ENCODE data around the gene CLMN.

DNA sequence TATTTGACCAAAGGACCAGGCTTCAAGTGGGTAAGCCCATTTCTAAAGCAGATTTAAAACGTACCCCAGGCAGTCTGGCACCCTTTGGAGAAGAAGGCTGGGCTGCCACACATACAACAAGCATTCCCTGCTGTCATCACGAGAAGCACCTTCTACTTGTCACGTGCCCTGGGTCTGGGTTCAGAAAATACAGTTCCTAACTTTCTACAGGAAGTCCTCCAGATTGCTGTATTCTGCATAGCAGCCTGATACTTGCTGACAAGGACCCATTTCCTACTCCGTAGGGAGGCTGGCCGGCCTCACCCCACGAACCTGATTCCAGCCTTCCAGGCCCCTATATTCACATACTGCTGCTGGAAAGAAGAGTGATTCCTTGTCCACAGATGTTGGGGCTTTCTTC, 7.4 kb downstream of the CLMN start:
- TF ChIP-seq EP300 (IDR thresholded peaks at IDR 0.05; ENCODE audit: borderline replicate concordance in 1 of 2, control insufficient read depth in 1 of 2, low read depth in 2 of 2, low read length in 2 of 2): no peak
- no peak for TF ChIP-seq CREB1 (IDR thresholded peaks at IDR 0.05; ENCODE audit: low read depth)
- TF ChIP-seq, protein P1, sequence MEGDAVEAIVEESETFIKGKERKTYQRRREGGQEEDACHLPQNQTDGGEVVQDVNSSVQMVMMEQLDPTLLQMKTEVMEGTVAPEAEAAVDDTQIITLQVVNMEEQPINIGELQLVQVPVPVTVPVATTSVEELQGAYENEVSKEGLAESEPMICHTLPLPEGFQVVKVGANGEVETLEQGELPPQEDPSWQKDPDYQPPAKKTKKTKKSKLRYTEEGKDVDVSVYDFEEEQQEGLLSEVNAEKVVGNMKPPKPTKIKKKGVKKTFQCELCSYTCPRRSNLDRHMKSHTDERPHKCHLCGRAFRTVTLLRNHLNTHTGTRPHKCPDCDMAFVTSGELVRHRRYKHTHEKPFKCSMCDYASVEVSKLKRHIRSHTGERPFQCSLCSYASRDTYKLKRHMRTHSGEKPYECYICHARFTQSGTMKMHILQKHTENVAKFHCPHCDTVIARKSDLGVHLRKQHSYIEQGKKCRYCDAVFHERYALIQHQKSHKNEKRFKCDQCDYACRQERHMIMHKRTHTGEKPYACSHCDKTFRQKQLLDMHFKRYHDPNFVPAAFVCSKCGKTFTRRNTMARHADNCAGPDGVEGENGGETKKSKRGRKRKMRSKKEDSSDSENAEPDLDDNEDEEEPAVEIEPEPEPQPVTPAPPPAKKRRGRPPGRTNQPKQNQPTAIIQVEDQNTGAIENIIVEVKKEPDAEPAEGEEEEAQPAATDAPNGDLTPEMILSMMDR (IDR thresholded peaks at IDR 0.05 in 2 of 3, conservative IDR thresholded peaks at IDR 0.05 in 1 of 3; ENCODE audit: control insufficient read depth in 2 of 3, extremely low read depth in 1 of 3, insufficient read depth in 1 of 3, low read depth in 3 of 3, low read length in 3 of 3): no peak
- no peak for TF ChIP-seq POLR2AphosphoS5 (IDR thresholded peaks at IDR 0.05; ENCODE audit: low read length)
- TF ChIP-seq EZH2 (IDR thresholded peaks at IDR 0.05; ENCODE audit: borderline replicate concordance, control insufficient read depth, low read depth, low read length): no peak

All from GM12878 (cell line).